ENCODE data around the gene DNAJB1.
"Not testable (repeated sequence)": the region's sequence is repeated elsewhere in the genome, so short reads cannot be mapped to it uniquely, and the experiment has no call there.

Gene DNAJB1

GRCh38 chr19:14517840-14518505 lies at the start of gene DNAJB1:
Gene DNAJB1 (minus strand): TSS chr19:14518397. CDS start chr19:14518349, 48 bp downstream.
- peak; percentile 57 for DNase-seq

GRCh38 chr19:14567079-14567478 lies 48.9 kb upstream of the DNAJB1 start:
- DNase-seq = no peak

DNA sequence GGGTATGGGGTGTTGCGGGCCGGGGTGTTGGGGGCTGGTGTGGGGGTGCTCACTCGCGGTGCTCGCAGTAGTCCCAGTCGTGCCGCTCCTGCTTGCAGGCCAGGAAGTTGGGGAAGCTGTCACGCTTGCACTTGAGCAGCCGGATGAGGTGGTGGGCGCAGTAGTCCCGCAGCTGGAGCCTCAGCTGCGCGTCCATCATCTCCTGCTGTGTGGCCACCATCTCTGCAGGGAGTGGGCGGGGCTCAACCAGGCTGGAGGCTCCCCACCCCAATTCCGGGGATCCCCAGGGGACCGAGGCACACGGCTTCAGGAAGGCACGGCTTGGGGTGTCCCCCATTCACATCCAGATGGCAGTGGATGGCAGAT lies 48.5 kb upstream of the DNAJB1 start:
- no peak for DNase-seq

GRCh38 chr19:14565765-14566711 lies 47.8 kb upstream of the DNAJB1 start:
- no peak for DNase-seq

DNA sequence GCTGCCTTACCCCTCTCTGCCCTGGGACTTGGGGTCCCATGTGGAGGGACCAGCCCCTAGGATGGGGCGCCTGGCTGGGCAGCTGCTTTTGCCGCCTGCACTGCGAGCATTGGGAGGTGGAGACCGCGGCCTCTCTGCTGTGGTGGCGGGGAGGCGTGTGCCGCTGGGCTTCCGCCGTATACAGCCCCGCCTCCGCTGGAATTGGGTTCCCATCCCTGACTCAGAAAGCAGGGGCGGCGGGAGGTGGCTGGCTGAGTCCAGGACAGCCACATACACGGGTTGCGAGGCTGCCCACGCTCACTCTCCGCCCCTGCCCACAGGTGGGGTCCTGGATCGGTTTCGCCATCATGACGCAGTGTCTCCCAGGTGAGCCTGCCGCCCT lies 47.1 kb upstream of the DNAJB1 start:
- no peak for DNase-seq

DNA sequence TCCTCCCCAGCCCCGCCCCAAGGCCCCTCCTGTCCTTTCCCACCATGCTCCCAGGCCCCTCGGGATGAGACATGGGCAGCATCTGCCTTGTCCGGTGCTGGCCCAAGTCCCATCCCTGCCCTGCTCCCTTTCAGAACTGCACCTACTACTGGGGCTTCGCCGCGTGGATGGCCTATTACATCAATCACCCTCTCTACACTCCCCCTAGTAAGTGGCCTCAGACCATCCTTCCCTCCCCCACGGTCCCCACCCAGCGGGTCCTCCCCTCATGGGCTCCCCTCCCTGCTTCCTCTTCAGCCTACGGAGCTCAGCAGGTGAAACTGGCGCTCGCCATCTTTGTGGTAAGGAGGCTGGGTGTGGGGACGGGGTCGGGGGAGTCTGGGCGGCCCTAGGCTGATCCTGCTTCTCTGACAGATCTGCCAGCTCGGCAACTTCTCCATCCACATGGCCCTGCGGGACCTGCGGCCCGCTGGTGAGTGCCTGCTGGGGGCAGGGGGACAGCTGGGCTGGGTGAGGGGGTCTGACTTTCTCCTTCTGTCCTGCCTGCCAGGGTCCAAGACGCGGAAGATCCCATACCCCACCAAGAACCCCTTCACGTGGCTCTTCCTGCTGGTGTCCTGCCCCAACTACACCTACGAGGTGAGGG lies 46.6 kb upstream of the DNAJB1 start:
- not testable (repeated sequence) for DNase-seq

GRCh38 chr19:14563989-14564651 lies 45.9 kb upstream of the DNAJB1 start:
- DNase-seq = no peak

DNA sequence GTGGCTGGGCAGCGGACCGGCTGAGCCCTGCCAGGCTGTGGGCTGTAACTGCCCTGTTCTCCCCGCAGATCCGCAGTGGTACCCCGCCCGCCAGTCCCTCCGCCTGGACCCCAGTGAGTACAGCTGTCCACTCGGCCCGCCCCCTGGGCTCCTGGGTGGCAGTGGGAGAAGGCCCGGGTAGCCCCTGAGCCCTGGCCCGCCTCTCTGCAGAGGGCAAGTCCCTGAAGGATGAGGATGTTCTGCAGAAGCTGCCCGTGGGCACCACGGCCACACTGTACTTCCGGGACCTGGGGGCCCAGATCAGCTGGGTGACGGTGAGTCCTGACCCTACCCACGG lies 45.4 kb upstream of the DNAJB1 start:
- DNase-seq = no peak

- no peak for DNase-seq
These were observed 44.7 kb upstream of the DNAJB1 start for GRCh38 chr19:14562660-14563589.

GRCh38 chr19:14561847-14562351 lies 43.7 kb upstream of the DNAJB1 start:
- no peak for DNase-seq

DNA sequence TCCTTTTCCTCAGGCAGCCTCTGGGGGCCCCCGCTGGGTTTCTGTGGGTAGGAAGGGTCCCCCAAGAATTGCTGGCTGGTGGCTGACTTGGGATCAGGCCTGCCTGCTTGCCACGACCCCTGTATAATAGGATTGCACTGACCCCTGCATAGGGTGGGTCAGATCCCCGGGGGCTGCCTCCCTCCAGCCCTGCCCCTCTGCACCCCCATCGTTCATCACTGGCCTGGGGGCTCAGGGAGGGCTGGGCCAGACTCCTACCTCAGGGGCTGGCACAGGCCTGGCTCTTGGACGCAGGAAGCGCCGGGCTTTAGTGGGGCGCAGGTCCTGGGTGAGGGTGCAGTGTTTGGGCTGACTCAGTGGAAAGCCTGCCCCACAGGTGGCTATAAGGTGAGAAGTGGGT lies 43.1 kb upstream of the DNAJB1 start:
- no peak for DNase-seq

GRCh38 chr19:14560776-14561108 lies 42.5 kb upstream of the DNAJB1 start:
- no peak for DNase-seq

DNA sequence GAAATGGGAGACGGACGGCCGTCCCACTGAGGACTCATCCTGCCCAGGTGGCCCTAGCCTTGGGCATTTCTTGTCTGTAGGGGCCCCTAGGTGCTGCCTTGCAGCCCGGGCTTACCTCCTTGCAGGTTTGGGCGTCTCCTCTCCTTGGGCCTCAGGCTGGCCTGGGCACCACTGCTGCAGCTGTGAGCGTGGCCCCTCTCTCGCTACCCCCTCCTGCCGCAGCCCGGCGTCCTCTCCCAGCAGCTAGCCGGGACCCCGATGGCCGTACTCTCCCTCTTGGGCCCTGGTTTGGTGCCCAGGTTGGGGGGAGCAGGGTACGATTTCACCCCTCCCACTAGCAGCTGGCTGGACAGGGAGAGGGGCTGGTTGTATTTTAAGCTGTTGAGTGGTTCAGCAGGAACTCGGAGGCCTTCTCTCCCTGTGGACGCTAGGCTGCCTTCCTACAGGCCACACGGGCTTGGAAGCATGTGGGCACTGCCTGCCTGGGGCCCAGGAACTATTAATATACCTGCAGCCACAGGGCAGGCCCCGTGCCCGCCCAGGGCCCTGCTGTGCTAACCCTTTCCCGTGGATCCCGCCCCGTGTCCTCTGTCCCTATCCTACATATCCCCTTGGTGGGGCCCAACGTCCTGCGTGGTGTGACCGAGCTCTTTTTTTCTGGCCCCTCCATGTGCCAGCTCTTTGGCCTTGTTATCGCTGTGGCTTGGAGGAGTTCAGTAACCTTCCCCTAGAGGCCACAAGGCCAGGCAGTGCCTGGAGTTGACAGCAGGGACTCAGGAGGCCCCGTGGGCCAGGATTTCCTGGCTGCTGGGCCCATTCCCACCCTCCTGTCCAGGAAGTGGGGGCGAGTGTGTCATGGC lies 41.9 kb upstream of the DNAJB1 start:
- DNase-seq = no peak

- no peak for DNase-seq
These were observed 40.3 kb upstream of the DNAJB1 start for GRCh38 chr19:14558370-14559066.

DNA sequence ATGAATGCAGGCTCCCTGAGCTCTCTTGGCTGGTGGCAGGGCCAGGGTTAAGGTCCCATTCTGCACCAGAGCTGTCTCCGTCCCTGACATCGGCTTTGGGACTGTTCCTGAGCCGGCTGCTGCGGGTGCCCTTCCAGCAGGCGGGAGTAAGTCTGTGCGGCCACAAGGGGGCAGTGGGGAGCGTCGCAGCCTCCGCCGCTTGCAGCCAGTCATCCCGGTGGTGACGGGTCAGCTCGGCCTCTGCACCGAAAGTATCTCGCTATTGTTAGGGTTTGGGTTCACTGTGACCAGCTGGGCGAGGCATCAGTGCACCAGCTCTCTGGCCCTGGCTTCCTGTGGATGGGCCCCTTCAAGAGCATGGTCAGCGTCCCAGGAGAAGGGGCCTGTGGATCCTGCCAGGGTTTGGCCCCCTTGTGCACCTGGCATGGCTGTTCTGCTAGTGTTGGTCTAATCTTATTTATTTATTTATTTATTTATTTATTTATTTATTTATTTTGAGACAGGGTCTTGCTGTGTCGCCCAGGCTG lies 38.5 kb upstream of the DNAJB1 start:
- peak; percentile 5 for DNase-seq

DNA sequence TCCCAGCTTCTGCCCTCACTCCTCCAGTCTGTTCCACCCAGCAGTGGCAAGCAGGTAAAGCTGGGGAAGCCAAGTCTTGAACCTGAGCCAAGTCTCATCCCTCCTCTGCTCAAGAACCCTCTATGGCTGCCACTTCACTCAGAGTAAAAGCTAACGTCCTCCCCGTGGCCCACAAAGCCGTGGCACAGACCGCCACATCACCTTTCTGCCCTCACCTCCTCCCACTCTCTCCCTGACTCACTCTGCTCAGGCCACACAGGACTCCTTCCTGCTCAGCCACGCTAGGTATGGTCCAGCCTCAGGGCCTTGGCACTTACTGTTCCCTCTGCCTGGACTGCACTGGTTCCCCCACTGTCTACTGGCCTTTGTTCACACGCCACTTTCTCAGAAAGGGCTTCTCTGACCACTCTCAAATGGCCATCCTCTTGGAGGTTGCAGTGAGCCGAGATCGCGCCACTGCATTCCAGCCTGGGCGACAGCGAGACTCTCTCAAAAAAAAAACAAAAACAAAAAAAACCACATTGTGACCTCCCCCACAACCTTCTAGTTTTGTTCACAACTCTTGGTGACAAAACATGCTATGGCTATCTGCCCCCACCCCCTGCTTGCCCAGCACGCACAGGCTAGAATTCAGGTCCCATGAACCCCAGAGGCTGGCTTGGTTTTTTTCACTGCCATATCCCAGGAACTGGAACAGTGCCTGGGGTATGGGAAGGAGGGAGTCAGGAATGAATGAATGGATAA lies 37.9 kb upstream of the DNAJB1 start:
- no peak for DNase-seq

- DNase-seq = no peak
These were observed 36.2 kb upstream of the DNAJB1 start for GRCh38 chr19:14554382-14554812.

DNA sequence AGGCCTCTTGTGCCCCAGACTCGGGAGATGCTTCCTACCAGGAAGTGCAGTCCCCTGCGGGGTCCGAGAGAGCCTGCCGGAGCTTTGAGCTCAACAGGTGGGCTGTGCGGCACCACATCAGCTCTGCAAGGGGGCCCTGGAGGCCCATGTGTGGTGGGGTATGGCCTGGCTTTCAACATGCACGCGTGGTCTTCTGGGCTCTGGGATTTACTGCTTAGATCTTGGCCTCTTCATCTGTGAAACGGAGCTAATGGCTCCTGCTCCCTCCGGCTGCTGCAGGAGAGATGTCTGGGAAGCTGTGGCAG lies 35.7 kb upstream of the DNAJB1 start:
- DNase-seq = no peak
